Sigmoid colon (tissue), 7 donors: ENCODE measurements around the gene SOWAHD. TPM values are rescaled to one million over a fixed set of nuclear protein-coding genes. Genes with fewer than 3 reads are reported as not detected.

ENCODE experiments used
- DNase-seq: peaks from one replicate; pipeline ENCODE4 v3.0.0-alpha.2; 2019
- H3K27ac ChIP-seq, 4 donors: fragments of 200-600 bp; sonication (generic); one replicate each; pipeline ENCODE4 v1.5.1; 2016 to 2019; ENCODE audit warnings: mild to moderate bottlenecking in 1 of 4
- H3K27me3 ChIP-seq, 3 donors: fragments of 200-600 bp; sonication (generic); one replicate each; pipeline ENCODE4 v1.5.1; 2019; ENCODE audit warnings: mild to moderate bottlenecking in 1 of 3
- H3K36me3 ChIP-seq, 4 donors: fragments of 200-600 bp; sonication (generic); one replicate each; pipeline ENCODE4 v1.5.1; 2016 to 2019
- H3K4me1 ChIP-seq, 4 donors: fragments of 200-600 bp; sonication (generic); one replicate each; pipeline ENCODE4 v1.5.1; 2017 to 2019
- H3K4me3 ChIP-seq, 4 donors: fragments of 200-600 bp; sonication (generic); one replicate each; pipeline ENCODE4 v1.5.1; 2017 to 2019; ENCODE audit warnings: mild to moderate bottlenecking in 2 of 4, moderate library complexity in 1 of 4
- H3K9me3 ChIP-seq, 4 donors: fragments of 200-600 bp in 3 of 4; sonication (generic) in 3 of 4; one replicate each; pipeline versions ENCODE4 v1.5.1 to v1.6.1; 2013 to 2019
- CTCF ChIP-seq, 4 experiments: fragments of 450-650 bp in 3 of 4; fragments of 200-600 bp in 1 of 4; IDR thresholded peaks; one replicate each; pipeline ENCODE4 v1.5.1; 2016 to 2019; ENCODE audit warnings: antibody characterized with exemption in 4 of 4, mild to moderate bottlenecking in 3 of 4, moderate library complexity in 2 of 4
- EP300 ChIP-seq, 4 donors: sonication (generic); formaldehyde crosslinking; IDR thresholded peaks; one replicate each; pipeline ENCODE4 v1.6.1; 2017; ENCODE audit warnings: antibody characterized with exemption in 4 of 4
- POLR2A ChIP-seq, 2 donors: fragments of 450-650 bp; IDR thresholded peaks; one replicate each; pipeline ENCODE4 v1.6.1; 2016; ENCODE audit warnings: antibody characterized with exemption in 2 of 2, mild to moderate bottlenecking in 2 of 2, moderate library complexity in 2 of 2
- POLR2AphosphoS5 ChIP-seq, 4 donors: sonication (generic); formaldehyde crosslinking; IDR thresholded peaks; one replicate each; pipeline ENCODE4 v1.6.1; 2017; ENCODE audit warnings: antibody characterized with exemption in 4 of 4
- WGBS, 2 donors: extraction: QIAGEN DNeasy Blood & Tissue Kit; methylation state at CpG; one replicate each; pipeline ENCODE4 v1.1.7; 2013; 5-methylcytosine and 5-hydroxymethylcytosine counted together
- intact Hi-C: fragments of 100-400 bp; cut with DNase I; formaldehyde crosslinking; loops from one replicate; pipeline ENCODE4 v1.15.1; 2023
- polyA plus RNA-seq, 3 donors: library from polyadenylated mRNA; stranded (reverse); fragments of 200-250 nt; gene quantifications; one replicate each; pipeline ENCODE4 v1.2.3, GENCODE V29; 2013
- total RNA-seq, 4 donors: library from RNA; depleted of rRNA; stranded (reverse); fragments of >200 nt; gene quantifications; one replicate each; pipeline ENCODE4 v1.1.0, GENCODE V29; 2016
- donor health status: healthy with polysubstance abuse.
- donor health status: Bipolar disorder and iron deficiency.
- donor health status: healthy.

The SOWAHD gene
- total RNA-seq (under 1 TPM in 1 of 4 donors, not detected in 3; 0.54 TPM), polyA plus RNA-seq (1 to 10 TPM; 3.0 to 5.3 (median 3.6) TPM)

GRCh38 chrX:119757979-119758730, at the start of gene SOWAHD:
TSS of gene SOWAHD (plus strand) at chrX:119758588. CDS start at chrX:119758668, 80 bp downstream.
- 1 to 2% methylated on average over 59 of the region's 59 CpGs for WGBS, 2 donors
- DNase-seq = peak; percentile 68

GRCh38 chrX:119708936-119709335, 49.5 kb upstream of the SOWAHD start:
- H3K4me1 ChIP-seq = no peaks in the 10 kb centered on the region
- no peak overlapping the region for H3K4me3 ChIP-seq
- no peaks in the 10 kb centered on the region for H3K9me3 ChIP-seq
- no peak for TF ChIP-seq EP300 (IDR thresholded peaks at IDR 0.05)
- TF ChIP-seq CTCF (IDR thresholded peaks at IDR 0.05) = no peak
- no peak for TF ChIP-seq POLR2AphosphoS5 (IDR thresholded peaks at IDR 0.05)
- TF ChIP-seq POLR2A (IDR thresholded peaks at IDR 0.05) = no peak
- intact Hi-C loops = no loop called here
- DNase-seq = no peak
- 90 to 95% methylated on average over 2 of the region's 2 CpGs for WGBS, 2 donors
- H3K27me3 ChIP-seq = no peaks in the 10 kb centered on the region
- H3K27ac ChIP-seq = no peak overlapping the region
- H3K36me3 ChIP-seq = no peaks in the 10 kb centered on the region

More at GRCh38 chrX:119757979-119758730, at the start of gene SOWAHD:
- no peak for TF ChIP-seq EP300 (IDR thresholded peaks at IDR 0.05)
- no peak for TF ChIP-seq CTCF (IDR thresholded peaks at IDR 0.05)
- TF ChIP-seq POLR2AphosphoS5 (IDR thresholded peaks at IDR 0.05) = no peak
- TF ChIP-seq POLR2A (IDR thresholded peaks at IDR 0.05) = peak in 1 of 2 donors; percentile 7
- Histone ChIP-seq H3K27me3 (peaks cover 8 to 21% (median 11%) of the 10 kb centered on the region in 3 donors), H3K36me3 (no peaks in the 10 kb centered on the region), H3K4me3 (peak within 1 kb of the TSS; percentile 14 to 51 (median 44)), H3K4me1 (peaks cover 0 to 17% (median 7%) of the 10 kb centered on the region in 4 donors), H3K27ac (peak within 1 kb of the TSS in 2 of 4 donors; percentile 8 to 11), H3K9me3 (no peaks in the 10 kb centered on the region)
- intact Hi-C loops = no loop called here

- WGBS, 2 donors = 91 to 93% methylated on average over 3 of the region's 3 CpGs
- no peak for TF ChIP-seq POLR2A (IDR thresholded peaks at IDR 0.05)
- no peak for TF ChIP-seq CTCF (IDR thresholded peaks at IDR 0.05)
- no peak for TF ChIP-seq POLR2AphosphoS5 (IDR thresholded peaks at IDR 0.05)
- TF ChIP-seq EP300 (IDR thresholded peaks at IDR 0.05) = no peak
- intact Hi-C loops = no loop called here
These were observed 48.8 kb upstream of the SOWAHD start for GRCh38 chrX:119709630-119710029.

GRCh38 chrX:119721487-119721886, 36.9 kb upstream of the SOWAHD start:
- H3K9me3 ChIP-seq = no peaks in the 10 kb centered on the region
- H3K4me3 ChIP-seq = no peak overlapping the region
- 80 to 83% methylated on average over 6 of the region's 6 CpGs for WGBS, 2 donors
- no peaks in the 10 kb centered on the region for H3K27me3 ChIP-seq
- no peak for DNase-seq
- H3K36me3 ChIP-seq = no peaks in the 10 kb centered on the region
- no peaks in the 10 kb centered on the region for H3K4me1 ChIP-seq
- TF ChIP-seq EP300 (IDR thresholded peaks at IDR 0.05) = no peak
- TF ChIP-seq POLR2A (IDR thresholded peaks at IDR 0.05) = no peak
- no peak for TF ChIP-seq POLR2AphosphoS5 (IDR thresholded peaks at IDR 0.05)
- TF ChIP-seq CTCF (IDR thresholded peaks at IDR 0.05) = no peak
- no peak overlapping the region for H3K27ac ChIP-seq
- intact Hi-C loops = no loop called here

More at GRCh38 chrX:119709630-119710029, 48.8 kb upstream of the SOWAHD start:
- no peak for DNase-seq
- Histone ChIP-seq H3K27ac (no peak overlapping the region), H3K4me3 (no peak overlapping the region), H3K4me1 (no peaks in the 10 kb centered on the region), H3K9me3 (no peaks in the 10 kb centered on the region), H3K36me3 (no peaks in the 10 kb centered on the region), H3K27me3 (no peaks in the 10 kb centered on the region)
